K562 (cell line): ENCODE results near the gene PCCA. TPM values are rescaled to one million over a fixed set of nuclear protein-coding genes. Genes with fewer than 3 reads are reported as not detected.

Experiments used
- ATAC-seq: fragments of 200-7000 bp; cut with Tn5 transposase; 3 replicates; pipeline ENCODE4 v1.9.1; 2020; ENCODE audit warnings: moderate library complexity
- BruUV-seq: library from RNA; stranded (reverse); fragments of 400-500 nt; replicated peaks from 2 replicates; lab custom pipeline; 2021; lab: Mats Ljungman, UMichigan
- CTCF ChIA-PET: fragments of 300-600 bp; formaldehyde crosslinking; extraction: SDS; loops from one replicate; lab custom pipeline; 2021; ENCODE audit warnings: low intra/inter-chr PET ratio; lab: Yijun Ruan, JAX
- POLR2A ChIA-PET: fragments of 300-600, 350-650 bp; sonication (Branson Sonifier 250); formaldehyde crosslinking; extraction: SDS; loops from one replicate; lab custom pipeline; 2021; ENCODE audit warnings: antibody characterized with exemption, inconsistent platforms; lab: Yijun Ruan, JAX
- DNase-seq, 4 experiments: peaks; one replicate each; pipeline versions ENCODE4 v3.0.0 to v3.0.0-alpha.2; 2011 to 2018; ENCODE audit warnings: low spot score in 3 of 4, mixed read lengths in 3 of 4; ENCODE audit errors: extremely low read depth in 1 of 4
- FAIRE-seq: peaks from 2 replicates; lab custom pipeline; 2011; peaks lifted over from hg19 to GRCh38; lab: Jason Lieb, UNC
- H2AFZ ChIP-seq: 2 replicates; pipeline ENCODE4 v1.6.0; 2011; ENCODE audit warnings: low read depth, low read length, control low read depth, inconsistent platforms
- H3K27ac ChIP-seq: fragments of 200-600 bp; 3 replicates; pipeline ENCODE4 v1.8.0; 2011; ENCODE audit warnings: low read depth, mild to moderate bottlenecking, control low read depth, inconsistent platforms, low read length, moderate library complexity, mixed read lengths; ENCODE audit errors: extremely low read depth
- H3K27me3 ChIP-seq, 2 experiments: fragments of 300-600 bp in 1 of 2; 2 replicates in 1 of 2; 3 replicates in 1 of 2; pipeline versions ENCODE4 v1.6.0 to v1.8.0; 2011; ENCODE audit warnings: inconsistent platforms in 2 of 2, low read length in 2 of 2, mild to moderate bottlenecking in 1 of 2, mixed read lengths in 1 of 2, moderate library complexity in 1 of 2; ENCODE audit not compliant: control insufficient read depth in 2 of 2, insufficient read depth in 2 of 2
- H3K36me3 ChIP-seq: fragments of 300-600 bp; 3 replicates; pipeline ENCODE4 v1.8.0; 2011; ENCODE audit warnings: mild to moderate bottlenecking, low read length, inconsistent platforms; ENCODE audit not compliant: control insufficient read depth, insufficient read depth
- H3K4me1 ChIP-seq, 2 experiments: fragments of 200-600 bp in 1 of 2; replicated peaks in 1 of 2; 2 replicates in 1 of 2; 3 replicates in 1 of 2; pipeline versions ENCODE4 v1.5.1 to v1.8.0; 2011; ENCODE audit warnings: inconsistent platforms in 2 of 2, low read length in 2 of 2, mild to moderate bottlenecking in 1 of 2, mixed read lengths in 1 of 2, moderate library complexity in 1 of 2; ENCODE audit not compliant: control insufficient read depth in 2 of 2, insufficient read depth in 2 of 2
- H3K4me2 ChIP-seq: 2 replicates; pipeline ENCODE4 v1.6.1; 2011; ENCODE audit warnings: low read length, control low read depth, inconsistent platforms, mixed read lengths; ENCODE audit not compliant: insufficient read depth
- H3K4me3 ChIP-seq: fragments of 200-600 bp; sonication (generic), shearing (Covaris generic); 2 replicates; pipeline ENCODE4 v1.5.1; 2016; ENCODE audit warnings: control low read depth, inconsistent platforms
- H3K79me2 ChIP-seq: fragments of 200-600 bp; 3 replicates; pipeline ENCODE4 v1.8.0; 2011; ENCODE audit warnings: low read length, inconsistent platforms; ENCODE audit not compliant: control insufficient read depth, insufficient read depth
- H3K9ac ChIP-seq, 2 experiments: 2 replicates each; pipeline versions ENCODE4 v1.6.0 to v1.6.1; 2011; ENCODE audit warnings: low read depth in 2 of 2, low read length in 2 of 2, control low read depth in 1 of 2, inconsistent platforms in 1 of 2, mild to moderate bottlenecking in 1 of 2, mixed read lengths in 1 of 2; ENCODE audit not compliant: insufficient read depth in 1 of 2
- H3K9me1 ChIP-seq: one replicate; pipeline ENCODE4 v1.6.0; 2011; ENCODE audit warnings: inconsistent platforms, mild to moderate bottlenecking, low read length, moderate library complexity; ENCODE audit not compliant: control insufficient read depth, insufficient read depth
- H3K9me3 ChIP-seq: replicated peaks from 2 replicates; pipeline ENCODE4 v1.5.1; 2011; ENCODE audit warnings: low read depth, low read length, inconsistent platforms; ENCODE audit not compliant: control insufficient read depth, insufficient read depth
- H4K20me1 ChIP-seq: replicated peaks from 2 replicates; pipeline ENCODE4 v1.6.1; 2011; ENCODE audit warnings: low read length, inconsistent platforms, mixed read lengths; ENCODE audit not compliant: control insufficient read depth, insufficient read depth
- FOSL1 ChIP-seq: fragments of 200-800 bp; sonication (Bioruptor generic); conservative IDR thresholded peaks from 2 replicates; pipeline ENCODE4 v1.6.1; 2016; ENCODE audit warnings: missing genetic modification characterization, missing compliant biosample characterization
- NUFIP1 ChIP-seq: fragments of 450-650 bp; IDR thresholded peaks from 2 replicates; pipeline ENCODE4 v1.6.1; 2018; ENCODE audit not compliant: partially characterized antibody
- RCOR1 ChIP-seq, 2 experiments: IDR thresholded peaks; 2 replicates each; pipeline ENCODE4 v1.6.1; 2012; ENCODE audit warnings: low read depth in 2 of 2, low read length in 2 of 2, borderline replicate concordance in 1 of 2, improper control_type of control experiment in 1 of 2
- SIX5 ChIP-seq, 2 experiments: IDR thresholded peaks; 2 replicates each; pipeline ENCODE4 v1.6.1; 2011; ENCODE audit warnings: low read length in 2 of 2, borderline replicate concordance in 1 of 2, low read depth in 1 of 2, mild to moderate bottlenecking in 1 of 2, moderate library complexity in 1 of 2; ENCODE audit not compliant: insufficient read depth in 1 of 2
- ZNF124 ChIP-seq: sonication (generic); formaldehyde crosslinking; IDR thresholded peaks from 2 replicates; pipeline ENCODE4 v1.8.1; 2022; ENCODE audit warnings: missing genetic modification reagents
- ZNF140 ChIP-seq: fragments of 250-450 bp; sonication (Bioruptor Pico); IDR thresholded peaks from 2 replicates; pipeline ENCODE4 v1.8.0; 2021; ENCODE audit warnings: moderate library complexity, mild to moderate bottlenecking, inconsistent platforms
- ZNF175 ChIP-seq: fragments of 200-800 bp; sonication (Bioruptor generic); IDR thresholded peaks from 2 replicates; pipeline ENCODE4 v1.6.1; 2016; ENCODE audit warnings: low read depth, mild to moderate bottlenecking, missing genetic modification characterization, missing compliant biosample characterization
- ZNF655 ChIP-seq: fragments of 250-450 bp; sonication (Bioruptor Pico); IDR thresholded peaks from 2 replicates; pipeline ENCODE4 v1.5.0; 2021
- WGBS: fragments of 100-300 bp; shearing (Covaris generic); methylation state at CpG from one replicate; pipeline ENCODE4 v1.1.6; 2016; ENCODE audit warnings: low coverage, mixed read lengths; ENCODE audit not compliant: insufficient coverage; ENCODE audit errors: missing lambda C conversion rate; 5-methylcytosine and 5-hydroxymethylcytosine counted together
- in situ Hi-C: fragments of 300-500 bp; cut with MboI; formaldehyde crosslinking; loops from 4 replicates; pipeline ENCODE4 v1.15.0; 2018; ENCODE audit warnings: inconsistent platforms, mixed read lengths
- intact Hi-C: fragments of 100-400 bp; cut with micrococcal nuclease; formaldehyde crosslinking; loops from 2 replicates; pipeline ENCODE4 v1.14.2; 2022
- polyA plus RNA-seq, 8 experiments: library from polyadenylated mRNA; depleted of rRNA in 4 of 8; stranded (reverse) in 5 of 8; unstranded in 3 of 8; fragments of >200 nt; fragmentation: Nextera tagmentation in 2 of 8; fragmentation: Illumina TruSeq in 1 of 8; extraction: Ambion mirVana in 2 of 8; extraction: Trizol in 1 of 8; gene quantifications; 2 replicates each; pipeline versions ENCODE4 v1.2.1 to v1.2.3, GENCODE V29; 2011 to 2014; ENCODE audit warnings: inconsistent platforms in 1 of 8, missing spikeins in 1 of 8
- total RNA-seq, 7 experiments: library from RNA; depleted of rRNA in 6 of 7; stranded (reverse); fragments of >200 nt in 6 of 7; fragmentation: Illumina TruSeq in 2 of 7; extraction: Trizol in 2 of 7; gene quantifications; 2 replicates each; pipeline versions ENCODE4 v1.2.1 to v1.2.3, GENCODE V29; 2011 to 2021; ENCODE audit warnings: low replicate concordance in 1 of 7
- TF ChIP-seq, protein P1 (sequence below): sonication (generic); formaldehyde crosslinking; IDR thresholded peaks from 2 replicates; pipeline ENCODE4 v1.8.0; 2023; ENCODE audit warnings: mild to moderate bottlenecking, missing genetic modification reagents

PCCA gene
- total and polyA plus RNA-seq, 9 of the 15 experiments (the other 6 are each of a cell fraction or from before 2014, with no cell fraction given): 5.2 to 14.1 (median 9.7) TPM

DNA sequence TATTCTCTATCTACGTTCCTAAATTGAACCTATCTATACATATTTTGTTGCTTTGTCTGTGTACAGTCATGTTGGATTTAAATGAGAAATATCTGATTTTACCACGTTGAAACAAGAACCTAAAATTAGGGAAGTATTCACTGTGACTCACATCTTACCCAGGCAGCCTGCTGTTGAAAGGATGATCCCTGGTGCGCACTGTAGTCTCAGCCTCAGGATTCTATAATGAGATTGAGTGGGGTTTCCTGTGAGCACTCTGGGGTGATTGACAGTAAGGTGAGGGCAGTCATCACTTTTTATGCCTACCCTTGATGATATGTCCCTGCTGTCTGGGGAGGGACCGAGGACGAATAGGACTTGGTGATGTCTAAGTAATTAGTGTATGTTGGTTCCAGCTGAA, 35.4 kb downstream of the PCCA start (continued):
- TF ChIP-seq ZNF175 (CRISPR knock-in tag) (0 out of 2 replicates have a peak, but pooled peaks have one; percentile 34), FOSL1 (tag) (0 out of 2 replicates have a peak, but pooled peaks have one; percentile 48), RCOR1 (IDR thresholded peaks at IDR 0.05; ENCODE audit: borderline replicate concordance in 1 of 2, low read depth in 2 of 2, low read length in 2 of 2) (no peak), ZNF655 (no peak)

- in situ Hi-C loops: no loop called here
- H3K27ac ChIP-seq: no peak overlapping the region
- H3K4me2 ChIP-seq: no peak overlapping the region
- no peaks in the 10 kb centered on the region for H3K79me2 ChIP-seq
- WGBS: 41% methylated on average over 4 of the region's 4 CpGs
- no peak for DNase-seq
- no peaks in the 10 kb centered on the region; a peak in 2 of 5 replicates for H3K4me1 ChIP-seq
- no peak overlapping the region for H2AFZ ChIP-seq
- no peaks in the 10 kb centered on the region; the same call in 2 of the 3 replicates for H3K36me3 ChIP-seq
- H3K9ac ChIP-seq: no peak overlapping the region
- intact Hi-C loops: no loop called here
- FAIRE-seq: no peak
- H3K27me3 ChIP-seq: no peaks in the 10 kb centered on the region
- CTCF ChIA-PET: no interaction called here
- no TSS peak for BruUV-seq
- H3K4me3 ChIP-seq: no peak overlapping the region
- no peak for ATAC-seq
- POLR2A ChIA-PET: no interaction called here
- no peaks in the 10 kb centered on the region for H3K9me1 ChIP-seq
- peaks cover 3% of the 10 kb centered on the region; the same call in 1 of the 2 replicates for H3K9me3 ChIP-seq
- no peaks in the 10 kb centered on the region for H4K20me1 ChIP-seq
- TF ChIP-seq NUFIP1 (no peak), ZNF124 (CRISPR knock-in tag) (no peak), ZNF140 (no peak), SIX5 (IDR thresholded peaks at IDR 0.05; ENCODE audit: borderline replicate concordance in 1 of 2, insufficient read depth in 1 of 2, low read depth in 1 of 2, low read length in 2 of 2) (no peak)
- TF ChIP-seq, protein P1, sequence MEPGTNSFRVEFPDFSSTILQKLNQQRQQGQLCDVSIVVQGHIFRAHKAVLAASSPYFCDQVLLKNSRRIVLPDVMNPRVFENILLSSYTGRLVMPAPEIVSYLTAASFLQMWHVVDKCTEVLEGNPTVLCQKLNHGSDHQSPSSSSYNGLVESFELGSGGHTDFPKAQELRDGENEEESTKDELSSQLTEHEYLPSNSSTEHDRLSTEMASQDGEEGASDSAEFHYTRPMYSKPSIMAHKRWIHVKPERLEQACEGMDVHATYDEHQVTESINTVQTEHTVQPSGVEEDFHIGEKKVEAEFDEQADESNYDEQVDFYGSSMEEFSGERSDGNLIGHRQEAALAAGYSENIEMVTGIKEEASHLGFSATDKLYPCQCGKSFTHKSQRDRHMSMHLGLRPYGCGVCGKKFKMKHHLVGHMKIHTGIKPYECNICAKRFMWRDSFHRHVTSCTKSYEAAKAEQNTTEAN (CRISPR knock-in tag): no peak
Observed at GRCh38 chr13:100125946-100126345, 37.1 kb downstream of the PCCA start.
